HUES64 (cell line): ENCODE data around the gene POLR2A.
"Not testable (repeated sequence)": the region's sequence is repeated elsewhere in the genome, so short reads cannot be mapped to it uniquely, and the experiment has no call there.

ENCODE experiments used
- H3K27ac ChIP-seq: 2 replicates; pipeline ENCODE4 v1.7.0; 2013; ENCODE audit warnings: low read depth, low read length, inconsistent platforms
- H3K27me3 ChIP-seq: 2 replicates; pipeline ENCODE4 v1.6.1; 2013; ENCODE audit warnings: mild to moderate bottlenecking, low read length; ENCODE audit not compliant: insufficient read depth
- H3K36me3 ChIP-seq: 2 replicates; pipeline ENCODE4 v1.6.1; 2013; ENCODE audit warnings: mild to moderate bottlenecking, low read length; ENCODE audit not compliant: insufficient read depth
- H3K4me1 ChIP-seq: 2 replicates; pipeline ENCODE4 v1.6.1; 2013; ENCODE audit warnings: mild to moderate bottlenecking, low read length, moderate library complexity; ENCODE audit not compliant: insufficient read depth
- H3K4me3 ChIP-seq: 2 replicates; pipeline ENCODE4 v1.5.1; 2013; ENCODE audit warnings: mild to moderate bottlenecking, low read length, moderate library complexity
- H3K9ac ChIP-seq: 2 replicates; pipeline ENCODE4 v1.6.1; 2013; ENCODE audit warnings: mild to moderate bottlenecking, low read depth, low read length
- H3K9me3 ChIP-seq: 2 replicates; pipeline ENCODE4 v1.6.1; 2013; ENCODE audit warnings: low read depth, low read length; ENCODE audit not compliant: insufficient read depth
- WGBS: fragments of 150-250, 120-280 bp; methylation state at CpG from one replicate; pipeline ENCODE4 v1.1.7; 2013; ENCODE audit warnings: missing lambda C conversion rate; 5-methylcytosine and 5-hydroxymethylcytosine counted together

POLR2A gene

DNA sequence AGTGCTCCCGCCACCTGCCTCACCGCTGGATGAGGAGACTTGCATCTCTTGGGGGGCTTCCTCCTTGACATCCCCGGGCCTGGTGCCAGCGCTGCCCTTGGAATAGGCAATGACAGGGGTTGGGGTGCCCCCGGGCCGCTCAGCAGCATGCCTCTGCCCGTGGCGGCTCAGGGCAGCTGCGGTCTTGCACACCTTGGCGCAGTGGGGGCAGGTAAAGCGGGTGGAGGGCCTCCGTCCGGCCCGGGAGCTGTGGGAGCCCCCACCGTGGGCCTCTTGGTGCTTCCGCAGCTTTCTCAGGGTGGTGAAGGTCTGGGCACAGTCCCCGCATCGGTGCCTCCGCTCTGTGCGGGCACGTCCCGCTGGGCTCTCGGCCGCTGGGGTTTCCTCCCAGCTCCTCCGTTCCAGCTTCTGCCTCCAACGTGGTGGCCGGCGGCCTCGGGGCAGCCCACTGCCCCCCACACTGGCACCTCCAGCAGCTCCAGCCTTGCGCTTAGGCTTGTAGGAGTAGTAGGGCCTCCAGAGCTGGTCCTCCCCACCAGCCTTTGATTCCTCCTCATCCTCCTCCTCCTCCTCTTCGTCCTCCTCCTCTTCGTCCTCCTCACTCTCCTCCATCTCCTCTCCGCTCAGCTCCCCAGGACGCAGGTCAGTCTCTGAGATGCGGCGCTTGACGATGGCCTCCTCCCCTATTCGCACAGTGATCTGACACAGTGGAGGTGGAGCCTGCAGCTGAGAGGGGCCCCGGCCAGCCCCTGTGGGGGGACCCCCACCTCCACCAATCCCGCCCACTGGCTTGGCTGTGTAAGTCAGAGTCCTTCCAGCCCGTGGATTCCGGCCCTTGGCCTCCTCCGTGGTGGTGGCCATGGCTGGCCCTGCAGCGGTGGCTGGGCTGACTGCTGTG, 21.4 kb upstream of the POLR2A start:
- Histone ChIP-seq H3K27me3 (no peaks in the 10 kb centered on the region), H3K9me3 (no peaks in the 10 kb centered on the region), H3K27ac (no peak overlapping the region), H3K9ac (no peak overlapping the region; the same call in 1 of the 2 replicates), H3K4me3 (no peak overlapping the region), H3K4me1 (peaks cover 7% of the 10 kb centered on the region), H3K36me3 (peaks cover 15% of the 10 kb centered on the region)
- 95% methylated on average over 44 of the region's 44 CpGs for WGBS

DNA sequence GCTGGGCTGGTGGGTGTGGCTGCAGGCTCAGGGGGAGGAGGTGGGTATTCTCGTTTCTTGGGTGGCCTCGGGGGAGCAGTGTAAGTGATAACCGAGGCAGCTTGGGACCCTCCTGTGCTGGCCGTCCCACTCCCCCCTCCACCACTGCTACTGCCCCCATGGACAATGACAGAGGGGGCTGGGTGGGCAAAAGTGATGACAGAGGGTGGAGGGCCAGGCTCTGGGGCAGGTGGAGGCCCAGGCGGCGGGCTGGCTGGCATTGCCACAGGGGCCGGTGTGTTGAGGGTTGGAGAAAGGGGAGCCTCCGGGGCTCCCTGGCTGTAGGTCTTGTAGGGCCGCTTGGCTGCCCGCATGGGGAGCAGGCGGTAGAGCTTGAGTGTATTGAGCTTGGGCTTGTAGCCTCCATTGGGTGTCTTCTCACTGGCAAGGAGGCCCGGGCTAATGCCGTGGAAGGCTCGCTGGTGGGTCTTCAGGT, 20.8 kb upstream of the POLR2A start:
- Histone ChIP-seq H3K27me3 (no peaks in the 10 kb centered on the region), H3K27ac (no peak overlapping the region), H3K4me3 (no peak overlapping the region), H3K4me1 (peaks cover 7% of the 10 kb centered on the region), H3K9me3 (no peaks in the 10 kb centered on the region), H3K36me3 (peaks cover 15% of the 10 kb centered on the region), H3K9ac (no peak overlapping the region)
- 91% methylated on average over 11 of the region's 14 CpGs for WGBS

DNA sequence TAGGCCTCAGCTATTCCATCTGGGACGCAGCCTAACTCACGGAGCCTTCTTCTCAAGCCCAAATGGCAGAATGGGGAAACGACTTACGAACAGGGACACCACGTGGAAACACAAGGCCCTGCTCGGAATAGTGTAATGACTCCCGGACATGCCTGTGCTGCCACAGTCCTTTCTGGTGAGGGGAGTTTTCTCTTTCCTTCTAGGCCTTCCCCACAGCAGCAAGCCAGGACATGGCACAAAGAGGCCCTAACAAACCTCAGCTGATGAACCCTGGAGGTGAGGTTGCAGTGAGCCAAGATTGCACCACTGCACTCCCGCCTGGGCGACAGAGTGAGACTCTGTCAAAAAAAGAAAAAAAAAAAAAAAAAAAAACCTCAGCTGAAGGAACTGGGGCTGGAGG, 20.1 kb upstream of the POLR2A start:
- 93% methylated on average over 9 of the region's 9 CpGs for WGBS
- no peak overlapping the region for H3K27ac ChIP-seq

DNA sequence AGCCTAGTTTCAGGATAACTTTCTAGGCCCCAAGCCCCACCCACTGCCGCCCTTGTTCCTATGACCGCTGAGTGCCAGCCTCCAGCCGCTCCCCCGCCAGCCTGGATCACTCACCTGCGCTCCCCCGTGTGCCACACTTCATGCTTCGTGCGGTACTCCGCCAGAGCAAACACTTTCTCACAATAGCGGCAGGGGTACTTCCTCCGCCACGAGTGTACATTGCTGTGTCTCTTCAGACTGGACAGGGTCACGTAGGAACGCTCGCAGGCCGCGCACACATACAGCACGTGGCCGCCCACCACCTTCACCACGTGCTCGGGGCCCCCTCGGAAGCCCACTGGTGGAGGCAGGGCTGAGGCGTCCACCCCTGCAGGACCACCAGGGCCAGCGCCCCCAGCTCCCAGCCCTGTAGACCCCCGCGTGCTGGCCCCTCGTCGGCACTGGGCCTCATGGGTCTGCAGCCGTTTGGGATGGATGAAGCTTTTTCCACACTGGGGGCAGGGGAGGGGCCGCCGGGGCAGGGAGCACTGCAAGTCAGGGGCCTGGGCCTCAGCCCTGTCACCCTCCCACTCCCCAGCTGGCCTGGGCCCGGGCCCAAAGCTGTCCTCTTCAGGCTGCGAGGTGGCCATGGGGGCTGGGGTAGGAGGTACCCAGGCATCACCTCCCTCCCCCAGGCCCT, 18.4 kb upstream of the POLR2A start:
- Histone ChIP-seq H3K4me3 (no peak overlapping the region), H3K36me3 (peaks cover 17% of the 10 kb centered on the region), H3K9ac (no peak overlapping the region), H3K27me3 (no peaks in the 10 kb centered on the region), H3K4me1 (peaks cover 7% of the 10 kb centered on the region), H3K27ac (no peak overlapping the region), H3K9me3 (no peaks in the 10 kb centered on the region)
- WGBS: 94% methylated on average over 31 of the region's 33 CpGs

More for the DNA sequence above, 20.1 kb upstream of the POLR2A start:
- Histone ChIP-seq H3K4me3 (no peak overlapping the region), H3K27me3 (no peaks in the 10 kb centered on the region), H3K9me3 (no peaks in the 10 kb centered on the region), H3K9ac (no peak overlapping the region), H3K4me1 (peaks cover 7% of the 10 kb centered on the region), H3K36me3 (peaks cover 17% of the 10 kb centered on the region)

DNA sequence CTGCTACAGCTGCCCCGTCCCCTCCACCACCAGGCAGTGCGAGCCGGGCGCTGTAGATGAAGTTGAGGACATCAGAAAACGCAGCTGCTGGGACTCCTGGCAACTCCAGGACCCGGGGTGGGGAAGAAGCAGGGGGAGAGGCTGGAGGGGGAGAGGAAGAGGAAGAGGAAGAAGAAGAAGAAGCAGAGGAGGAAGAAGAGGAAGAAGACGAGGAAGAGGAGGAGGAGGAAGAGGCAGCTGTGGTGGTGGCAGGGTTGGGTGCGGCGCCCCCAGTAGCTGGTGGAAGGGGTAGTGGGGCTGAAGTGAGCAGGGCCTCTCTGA, 17.9 kb upstream of the POLR2A start:
- H3K27me3 ChIP-seq: no peaks in the 10 kb centered on the region
- 93% methylated on average over 9 of the region's 9 CpGs for WGBS
- no peak overlapping the region for H3K27ac ChIP-seq
- H3K9me3 ChIP-seq: no peaks in the 10 kb centered on the region
- no peak overlapping the region for H3K9ac ChIP-seq
- no peak overlapping the region for H3K4me3 ChIP-seq
- peaks cover 17% of the 10 kb centered on the region for H3K36me3 ChIP-seq
- peaks cover 4% of the 10 kb centered on the region; the same call in 1 of the 2 replicates for H3K4me1 ChIP-seq

DNA sequence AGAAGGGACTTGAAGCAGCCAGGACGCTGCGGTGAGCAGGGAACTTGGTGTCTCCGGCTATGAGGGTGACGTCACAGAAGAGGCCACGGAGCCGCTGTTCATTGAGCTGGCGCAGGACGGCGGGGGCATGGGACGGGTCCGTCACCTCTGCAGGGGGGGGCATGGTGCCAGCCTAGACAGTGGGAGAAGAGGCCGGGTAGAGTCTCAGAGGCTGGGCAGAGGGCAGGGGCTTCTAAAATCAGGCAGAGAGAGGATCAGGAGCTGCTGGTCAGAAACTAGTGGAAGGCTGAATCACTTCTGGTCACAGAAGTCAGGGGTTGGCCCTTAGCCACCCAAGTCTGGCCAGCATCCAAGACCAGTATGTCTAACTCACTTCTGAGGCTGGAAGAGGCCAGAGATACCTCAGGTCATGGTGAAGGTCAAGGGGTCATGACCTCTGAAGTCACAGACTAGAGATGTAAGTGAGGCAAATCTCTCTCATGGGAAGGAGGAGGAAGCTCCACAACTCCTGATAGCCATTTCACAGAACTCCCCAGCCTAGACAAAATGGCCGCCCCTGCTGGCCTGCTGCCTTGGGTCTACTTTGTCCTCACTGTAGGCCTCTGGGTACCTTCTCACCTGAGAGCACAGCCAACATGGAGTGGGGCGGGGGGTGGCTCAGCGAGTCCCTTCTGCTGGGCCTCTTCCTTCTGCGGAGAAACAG, 17.4 kb upstream of the POLR2A start:
- Histone ChIP-seq H3K4me1 (no peaks in the 10 kb centered on the region), H3K36me3 (peaks cover 17% of the 10 kb centered on the region), H3K27me3 (no peaks in the 10 kb centered on the region), H3K27ac (no peak overlapping the region), H3K4me3 (no peak overlapping the region), H3K9ac (no peak overlapping the region), H3K9me3 (no peaks in the 10 kb centered on the region)
- WGBS: 91% methylated on average over 16 of the region's 16 CpGs

DNA sequence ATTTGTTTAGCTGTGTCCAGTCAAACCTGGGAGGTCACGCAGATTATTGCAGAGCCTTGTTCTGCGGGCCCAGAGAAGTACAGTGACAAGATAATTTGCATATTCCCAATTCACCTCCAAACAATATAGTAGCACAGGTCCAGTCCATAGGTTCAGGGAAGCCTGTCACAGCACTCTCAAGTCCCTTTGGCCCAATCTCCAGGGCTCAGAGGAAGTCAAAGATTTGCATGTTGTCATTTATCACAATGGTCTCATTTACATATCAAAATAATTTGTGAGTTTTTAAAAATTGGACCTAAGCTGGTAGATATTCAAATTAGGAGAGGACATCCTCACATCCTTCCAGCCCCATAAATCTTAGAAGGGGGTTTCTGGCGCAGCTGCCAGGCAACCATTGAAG, 16.7 kb upstream of the POLR2A start:
- 97% methylated on average over 3 of the region's 3 CpGs for WGBS
- H3K4me3 ChIP-seq: no peak overlapping the region

DNA sequence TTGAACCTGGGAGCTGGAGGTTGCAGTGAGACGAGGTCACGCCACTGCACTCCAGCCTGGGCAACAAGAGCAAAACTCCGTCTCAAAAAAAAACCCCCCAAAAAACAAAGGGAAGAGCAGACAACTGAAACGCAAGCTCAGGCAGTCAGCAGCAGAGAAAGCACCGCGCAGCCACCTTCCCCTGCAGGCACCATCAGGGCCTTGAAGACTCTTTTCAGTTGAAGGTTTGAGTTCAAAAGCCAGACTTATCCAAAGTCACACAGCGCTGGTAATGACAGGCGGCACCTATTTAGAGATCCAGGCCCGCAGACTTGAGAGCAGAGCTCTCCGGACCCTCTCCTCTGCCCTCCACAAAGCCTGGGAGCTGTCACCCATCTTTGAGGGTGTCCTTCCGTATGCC, 15.9 kb upstream of the POLR2A start:
- Histone ChIP-seq H3K27me3 (no peaks in the 10 kb centered on the region), H3K9ac (no peak overlapping the region), H3K36me3 (peaks cover 17% of the 10 kb centered on the region), H3K9me3 (no peaks in the 10 kb centered on the region), H3K4me1 (no peaks in the 10 kb centered on the region), H3K27ac (no peak overlapping the region), H3K4me3 (no peak overlapping the region)
- 97% methylated on average over 11 of the region's 11 CpGs for WGBS

More for the DNA sequence above, 16.7 kb upstream of the POLR2A start:
- H3K36me3 ChIP-seq: peaks cover 17% of the 10 kb centered on the region
- no peak overlapping the region for H3K9ac ChIP-seq
- H3K4me1 ChIP-seq: no peaks in the 10 kb centered on the region
- H3K27ac ChIP-seq: no peak overlapping the region
- no peaks in the 10 kb centered on the region for H3K27me3 ChIP-seq
- H3K9me3 ChIP-seq: no peaks in the 10 kb centered on the region

DNA sequence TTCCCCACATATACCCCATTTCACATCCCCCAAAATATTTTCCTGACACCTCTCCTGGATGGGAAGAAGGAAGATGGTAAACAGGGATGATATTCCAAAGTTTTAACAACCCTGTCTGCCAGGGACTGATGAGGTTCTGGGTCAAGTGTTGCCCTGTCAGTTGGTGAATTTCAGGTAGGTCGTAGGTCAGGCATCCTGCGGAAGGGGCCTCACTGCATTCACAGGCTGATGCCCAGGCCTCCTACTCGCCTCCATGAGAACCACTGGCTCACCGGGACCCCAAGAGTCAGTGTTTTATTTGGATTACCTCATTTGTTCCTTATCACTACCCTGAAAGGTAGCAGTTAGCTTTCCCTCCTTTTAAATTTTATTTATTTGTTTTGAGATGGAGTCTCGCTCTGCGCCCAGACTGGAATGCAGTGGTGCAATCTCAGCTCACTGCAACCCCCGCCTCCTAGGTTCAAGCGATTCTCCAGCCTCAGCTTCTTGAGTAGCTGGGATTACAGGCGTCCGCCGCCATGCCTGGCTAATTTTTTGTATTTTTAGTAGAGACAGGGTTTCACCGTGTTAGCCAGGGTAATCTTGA, 15.3 kb upstream of the POLR2A start:
- no peaks in the 10 kb centered on the region for H3K4me1 ChIP-seq
- H3K27me3 ChIP-seq: no peaks in the 10 kb centered on the region
- H3K27ac ChIP-seq: no peak overlapping the region
- no peak overlapping the region for H3K4me3 ChIP-seq
- H3K9ac ChIP-seq: no peak overlapping the region
- 90% methylated on average over 12 of the region's 12 CpGs for WGBS
- no peaks in the 10 kb centered on the region for H3K9me3 ChIP-seq
- peaks cover 13% of the 10 kb centered on the region for H3K36me3 ChIP-seq

DNA sequence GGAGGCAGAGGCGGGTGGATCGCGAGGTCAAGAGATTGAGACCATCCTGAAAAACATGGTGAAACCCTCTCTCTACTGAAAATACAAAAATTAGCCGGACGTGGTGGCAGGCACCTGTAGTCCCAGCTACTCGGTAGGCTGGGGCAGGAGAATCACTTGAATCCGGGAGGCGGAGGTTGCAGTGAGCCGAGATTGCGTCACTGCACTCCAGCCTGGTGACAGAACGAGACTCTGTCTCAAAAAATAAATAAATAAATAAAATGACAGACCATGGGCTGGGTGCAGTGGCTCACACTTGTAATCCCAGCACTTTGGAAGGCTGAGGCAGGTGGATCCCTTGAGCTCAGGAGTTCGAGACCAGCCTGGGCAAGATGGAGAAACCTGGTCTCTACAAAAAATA, 14.3 kb upstream of the POLR2A start:
- not testable (repeated sequence) for H3K9ac ChIP-seq, H3K27ac ChIP-seq, H3K4me1 ChIP-seq, H3K9me3 ChIP-seq, H3K27me3 ChIP-seq, H3K4me3 ChIP-seq
- H3K36me3 ChIP-seq: peaks cover 11% of the 10 kb centered on the region
- 95% methylated on average over 11 of the region's 12 CpGs for WGBS
